ENCODE measurements around the gene VSIG2.

The VSIG2 gene

DNA sequence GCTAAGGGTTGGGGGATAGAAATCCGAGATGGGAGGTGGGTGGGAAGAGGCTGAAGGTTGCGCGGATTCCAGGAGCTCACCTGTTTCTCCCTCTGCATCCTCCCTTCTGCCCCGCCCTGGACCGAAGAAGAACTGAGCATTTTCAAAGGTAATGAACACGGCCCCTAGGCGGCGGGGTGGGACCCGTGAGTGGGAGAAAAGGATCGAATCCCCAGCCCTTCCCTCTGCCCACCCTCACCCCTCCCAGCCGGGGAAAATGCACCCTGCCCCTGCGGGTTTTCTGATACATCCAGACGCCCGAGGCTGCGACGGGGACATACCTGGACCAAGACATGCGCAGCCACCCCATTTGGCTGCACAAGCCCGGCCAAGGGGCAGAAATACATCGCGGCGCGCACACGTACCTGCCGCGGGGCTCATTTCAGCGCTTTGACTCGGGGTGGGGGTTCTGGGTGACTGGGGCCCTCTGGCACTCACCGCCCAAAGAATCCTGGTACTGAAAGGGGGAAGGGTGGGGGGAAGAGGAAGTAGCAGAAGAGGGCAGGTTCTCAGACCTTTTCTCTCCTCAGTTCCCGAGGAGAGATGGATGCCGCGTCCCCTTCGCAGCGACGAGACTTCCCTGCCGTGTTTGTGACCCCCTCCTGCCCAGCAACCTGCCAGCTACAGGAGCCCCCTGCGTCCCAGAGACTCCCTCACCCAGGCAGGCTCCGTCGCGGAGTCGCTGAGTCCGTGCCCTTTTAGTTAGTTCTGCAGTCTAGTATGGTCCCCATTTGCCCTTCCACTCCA is 6.0 kb downstream of the VSIG2 start (continued):
- TF ChIP-seq, protein P1, sequence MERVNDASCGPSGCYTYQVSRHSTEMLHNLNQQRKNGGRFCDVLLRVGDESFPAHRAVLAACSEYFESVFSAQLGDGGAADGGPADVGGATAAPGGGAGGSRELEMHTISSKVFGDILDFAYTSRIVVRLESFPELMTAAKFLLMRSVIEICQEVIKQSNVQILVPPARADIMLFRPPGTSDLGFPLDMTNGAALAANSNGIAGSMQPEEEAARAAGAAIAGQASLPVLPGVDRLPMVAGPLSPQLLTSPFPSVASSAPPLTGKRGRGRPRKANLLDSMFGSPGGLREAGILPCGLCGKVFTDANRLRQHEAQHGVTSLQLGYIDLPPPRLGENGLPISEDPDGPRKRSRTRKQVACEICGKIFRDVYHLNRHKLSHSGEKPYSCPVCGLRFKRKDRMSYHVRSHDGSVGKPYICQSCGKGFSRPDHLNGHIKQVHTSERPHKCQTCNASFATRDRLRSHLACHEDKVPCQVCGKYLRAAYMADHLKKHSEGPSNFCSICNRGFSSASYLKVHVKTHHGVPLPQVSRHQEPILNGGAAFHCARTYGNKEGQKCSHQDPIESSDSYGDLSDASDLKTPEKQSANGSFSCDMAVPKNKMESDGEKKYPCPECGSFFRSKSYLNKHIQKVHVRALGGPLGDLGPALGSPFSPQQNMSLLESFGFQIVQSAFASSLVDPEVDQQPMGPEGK (CRISPR knock-in tag; IDR thresholded peaks at IDR 0.05; ENCODE audit: borderline replicate concordance), result no peak
- TF ChIP-seq, protein P2, sequence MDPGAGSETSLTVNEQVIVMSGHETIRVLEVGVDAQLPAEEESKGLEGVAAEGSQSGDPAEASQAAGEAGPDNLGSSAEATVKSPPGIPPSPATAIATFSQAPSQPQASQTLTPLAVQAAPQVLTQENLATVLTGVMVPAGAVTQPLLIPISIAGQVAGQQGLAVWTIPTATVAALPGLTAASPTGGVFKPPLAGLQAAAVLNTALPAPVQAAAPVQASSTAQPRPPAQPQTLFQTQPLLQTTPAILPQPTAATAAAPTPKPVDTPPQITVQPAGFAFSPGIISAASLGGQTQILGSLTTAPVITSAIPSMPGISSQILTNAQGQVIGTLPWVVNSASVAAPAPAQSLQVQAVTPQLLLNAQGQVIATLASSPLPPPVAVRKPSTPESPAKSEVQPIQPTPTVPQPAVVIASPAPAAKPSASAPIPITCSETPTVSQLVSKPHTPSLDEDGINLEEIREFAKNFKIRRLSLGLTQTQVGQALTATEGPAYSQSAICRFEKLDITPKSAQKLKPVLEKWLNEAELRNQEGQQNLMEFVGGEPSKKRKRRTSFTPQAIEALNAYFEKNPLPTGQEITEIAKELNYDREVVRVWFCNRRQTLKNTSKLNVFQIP (CRISPR knock-in tag; IDR thresholded peaks at IDR 0.05; ENCODE audit: borderline replicate concordance, low read depth), result no peak
- TF ChIP-seq SNAI2 (CRISPR knock-in tag; IDR thresholded peaks at IDR 0.05) (no peak), RARB (CRISPR knock-in tag; IDR thresholded peaks at IDR 0.05) (no peak)

DNA sequence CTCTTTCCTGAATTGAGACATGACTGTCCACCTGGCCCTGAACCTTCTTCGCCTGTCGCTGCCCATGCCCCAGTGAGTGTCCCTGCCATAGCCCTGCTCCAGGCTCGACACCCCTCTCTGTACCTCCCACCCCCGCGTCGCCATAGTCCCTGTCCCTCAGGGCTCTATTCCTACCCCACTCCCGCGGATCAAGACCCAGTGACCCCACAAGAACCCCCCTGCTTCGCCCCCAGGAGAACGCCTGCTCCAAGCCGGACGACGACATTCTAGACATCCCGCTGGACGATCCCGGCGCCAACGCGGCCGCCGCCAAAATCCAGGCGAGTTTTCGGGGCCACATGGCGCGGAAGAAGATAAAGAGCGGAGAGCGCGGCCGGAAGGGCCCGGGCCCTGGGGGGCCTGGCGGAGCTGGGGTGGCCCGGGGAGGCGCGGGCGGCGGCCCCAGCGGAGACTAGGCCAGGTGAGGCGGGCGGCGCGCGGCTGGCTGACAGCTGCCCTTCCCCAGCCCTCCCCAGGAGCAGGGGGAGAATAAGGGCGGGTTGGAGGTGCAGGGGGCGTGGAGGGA is 6.7 kb downstream of the VSIG2 start:
- ATAC-seq, result no peak
- TF ChIP-seq ZFP30 (CRISPR knock-in tag; IDR thresholded peaks at IDR 0.05) (no peak), ZC3H10 (CRISPR knock-in tag; IDR thresholded peaks at IDR 0.05) (no peak), GLIS3 (CRISPR knock-in tag; IDR thresholded peaks at IDR 0.05) (no peak), TOX (CRISPR knock-in tag; IDR thresholded peaks at IDR 0.05; ENCODE audit: borderline replicate concordance) (no peak), SNAI2 (CRISPR knock-in tag; IDR thresholded peaks at IDR 0.05) (no peak)
- TF ChIP-seq, protein P3, sequence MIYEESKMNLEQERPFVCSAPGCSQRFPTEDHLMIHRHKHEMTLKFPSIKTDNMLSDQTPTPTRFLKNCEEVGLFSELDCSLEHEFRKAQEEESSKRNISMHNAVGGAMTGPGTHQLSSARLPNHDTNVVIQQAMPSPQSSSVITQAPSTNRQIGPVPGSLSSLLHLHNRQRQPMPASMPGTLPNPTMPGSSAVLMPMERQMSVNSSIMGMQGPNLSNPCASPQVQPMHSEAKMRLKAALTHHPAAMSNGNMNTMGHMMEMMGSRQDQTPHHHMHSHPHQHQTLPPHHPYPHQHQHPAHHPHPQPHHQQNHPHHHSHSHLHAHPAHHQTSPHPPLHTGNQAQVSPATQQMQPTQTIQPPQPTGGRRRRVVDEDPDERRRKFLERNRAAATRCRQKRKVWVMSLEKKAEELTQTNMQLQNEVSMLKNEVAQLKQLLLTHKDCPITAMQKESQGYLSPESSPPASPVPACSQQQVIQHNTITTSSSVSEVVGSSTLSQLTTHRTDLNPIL (CRISPR knock-in tag; IDR thresholded peaks at IDR 0.05; ENCODE audit: low read depth), result no peak
- TF ChIP-seq, protein P4, sequence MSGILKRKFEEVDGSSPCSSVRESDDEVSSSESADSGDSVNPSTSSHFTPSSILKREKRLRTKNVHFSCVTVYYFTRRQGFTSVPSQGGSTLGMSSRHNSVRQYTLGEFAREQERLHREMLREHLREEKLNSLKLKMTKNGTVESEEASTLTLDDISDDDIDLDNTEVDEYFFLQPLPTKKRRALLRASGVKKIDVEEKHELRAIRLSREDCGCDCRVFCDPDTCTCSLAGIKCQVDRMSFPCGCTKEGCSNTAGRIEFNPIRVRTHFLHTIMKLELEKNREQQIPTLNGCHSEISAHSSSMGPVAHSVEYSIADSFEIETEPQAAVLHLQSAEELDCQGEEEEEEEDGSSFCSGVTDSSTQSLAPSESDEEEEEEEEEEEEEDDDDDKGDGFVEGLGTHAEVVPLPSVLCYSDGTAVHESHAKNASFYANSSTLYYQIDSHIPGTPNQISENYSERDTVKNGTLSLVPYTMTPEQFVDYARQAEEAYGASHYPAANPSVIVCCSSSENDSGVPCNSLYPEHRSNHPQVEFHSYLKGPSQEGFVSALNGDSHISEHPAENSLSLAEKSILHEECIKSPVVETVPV (CRISPR knock-in tag; IDR thresholded peaks at IDR 0.05), result no peak

DNA sequence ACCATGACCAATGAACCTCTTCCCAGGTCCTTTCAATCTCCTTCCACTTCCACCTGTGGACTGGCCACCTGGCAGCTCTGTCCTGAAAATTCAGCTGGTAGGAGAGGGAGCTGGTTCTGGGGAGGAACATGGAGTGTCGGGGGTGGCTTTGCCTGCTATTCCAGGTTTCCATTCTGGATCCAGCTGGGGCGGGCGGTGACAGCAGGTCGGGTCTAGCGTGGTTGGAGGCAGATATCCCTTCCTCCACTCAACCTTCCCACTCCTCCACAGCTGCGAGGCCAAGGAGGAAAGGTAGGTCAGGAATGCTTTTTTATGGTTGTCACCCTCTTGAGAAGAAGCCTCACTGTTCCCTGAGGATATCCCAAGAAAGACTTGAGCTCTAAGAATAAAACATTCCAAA is 9.0 kb downstream of the VSIG2 start:
- no peak for TF ChIP-seq ESRRG (CRISPR knock-in tag; IDR thresholded peaks at IDR 0.05)
- no peak for ATAC-seq

DNA sequence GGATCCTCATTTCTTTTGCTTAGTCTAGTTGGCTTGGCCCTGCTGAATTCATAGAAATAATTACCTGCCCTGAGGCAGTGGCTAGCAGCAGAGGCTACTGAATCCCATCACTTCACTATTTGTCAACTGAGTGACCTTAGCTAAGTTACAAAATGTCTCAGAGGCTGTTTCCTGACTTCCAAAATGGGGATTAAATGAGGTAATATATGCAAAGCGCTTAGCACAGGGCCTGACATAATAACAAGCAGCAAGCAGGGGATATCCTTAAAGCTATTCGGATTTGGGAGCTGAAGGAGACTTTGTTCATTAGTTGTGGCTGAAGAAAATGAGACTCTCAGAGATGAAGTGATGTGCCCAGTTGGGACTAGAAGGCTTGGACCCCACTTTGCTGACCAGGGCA is 9.5 kb downstream of the VSIG2 start:
- ATAC-seq, result no peak
- TF ChIP-seq ISL1 (CRISPR knock-in tag; IDR thresholded peaks at IDR 0.05), result no peak
- no peak for TF ChIP-seq PPARA (CRISPR knock-in tag; IDR thresholded peaks at IDR 0.05; ENCODE audit: borderline replicate concordance)
- TF ChIP-seq ZFP30 (CRISPR knock-in tag; IDR thresholded peaks at IDR 0.05), result no peak
- TF ChIP-seq, protein P2 (CRISPR knock-in tag; IDR thresholded peaks at IDR 0.05; ENCODE audit: borderline replicate concordance, low read depth), result no peak
- no peak for TF ChIP-seq ZNF8 (CRISPR knock-in tag; IDR thresholded peaks at IDR 0.05)
- TF ChIP-seq GLIS3 (CRISPR knock-in tag; IDR thresholded peaks at IDR 0.05), result no peak
- TF ChIP-seq ZFP3 (CRISPR knock-in tag; IDR thresholded peaks at IDR 0.05), result no peak
- TF ChIP-seq SNAI2 (CRISPR knock-in tag; IDR thresholded peaks at IDR 0.05), result no peak
- no peak for TF ChIP-seq ZNF70 (CRISPR knock-in tag; IDR thresholded peaks at IDR 0.05)
- TF ChIP-seq TOX (CRISPR knock-in tag; IDR thresholded peaks at IDR 0.05; ENCODE audit: borderline replicate concordance), result no peak
- TF ChIP-seq ESRRG (CRISPR knock-in tag; IDR thresholded peaks at IDR 0.05), result no peak
- TF ChIP-seq ARNTL (CRISPR knock-in tag; IDR thresholded peaks at IDR 0.05; ENCODE audit: borderline replicate concordance, low read depth), result no peak
- TF ChIP-seq OSR1 (CRISPR knock-in tag; IDR thresholded peaks at IDR 0.05), result no peak
- TF ChIP-seq, protein P1 (CRISPR knock-in tag; IDR thresholded peaks at IDR 0.05; ENCODE audit: borderline replicate concordance), result no peak
- TF ChIP-seq, protein P3 (CRISPR knock-in tag; IDR thresholded peaks at IDR 0.05; ENCODE audit: low read depth), result no peak
- TF ChIP-seq RARB (CRISPR knock-in tag; IDR thresholded peaks at IDR 0.05), result no peak
- no peak for TF ChIP-seq CSDC2 (CRISPR knock-in tag; IDR thresholded peaks at IDR 0.05)
